GM06990 (cell line): ENCODE results near the gene PZP.
"Not testable (repeated sequence)": the region's sequence is repeated elsewhere in the genome, so short reads cannot be mapped to it uniquely, and the experiment has no call there.

Experiments used
- DNase-seq: peaks from one replicate; pipeline ENCODE4 v3.0.0-alpha.2; 2011; ENCODE audit not compliant: insufficient read length; ENCODE audit errors: extremely low read depth
- H3K27me3 ChIP-seq: replicated peaks from 2 replicates; pipeline ENCODE4 v1.6.0; 2011; ENCODE audit warnings: low read length; ENCODE audit not compliant: control insufficient read depth, insufficient read depth
- H3K36me3 ChIP-seq: 2 replicates; pipeline ENCODE4 v1.5.1; 2011; ENCODE audit warnings: low read length; ENCODE audit not compliant: control insufficient read depth, insufficient read depth
- H3K4me3 ChIP-seq: replicated peaks from 2 replicates; pipeline ENCODE4 v1.5.1; 2011; ENCODE audit warnings: low read depth, mild to moderate bottlenecking, control low read depth, low read length
- CTCF ChIP-seq: IDR thresholded peaks from 2 replicates; pipeline ENCODE4 v1.5.1; 2011; ENCODE audit warnings: low read length, control low read depth, mild to moderate bottlenecking, inconsistent platforms; ENCODE audit not compliant: insufficient read depth, poor library complexity, severe bottlenecking

The PZP gene

GRCh38 chr12:9252256-9252655, 44.1 kb upstream of the PZP start:
- H3K4me3 ChIP-seq = no peak overlapping the region
- no peak for DNase-seq
- no peak for TF ChIP-seq CTCF
- no peaks in the 10 kb centered on the region for H3K36me3 ChIP-seq
- H3K27me3 ChIP-seq = no peaks in the 10 kb centered on the region

GRCh38 chr12:9248435-9248834, 40.2 kb upstream of the PZP start:
- no peak for DNase-seq
- no peak for TF ChIP-seq CTCF
- no peaks in the 10 kb centered on the region for H3K27me3 ChIP-seq
- H3K4me3 ChIP-seq = no peak overlapping the region
- no peaks in the 10 kb centered on the region for H3K36me3 ChIP-seq

- H3K27me3 ChIP-seq = no peaks in the 10 kb centered on the region
- no peak overlapping the region for H3K4me3 ChIP-seq
- TF ChIP-seq CTCF = no peak
- peak; percentile 26 for DNase-seq
- H3K36me3 ChIP-seq = no peaks in the 10 kb centered on the region
Observed at GRCh38 chr12:9244894-9245293, 36.7 kb upstream of the PZP start.

GRCh38 chr12:9243999-9244649, 35.9 kb upstream of the PZP start:
- no peak for DNase-seq
- H3K27me3 ChIP-seq = no peaks in the 10 kb centered on the region
- TF ChIP-seq CTCF = no peak
- no peaks in the 10 kb centered on the region for H3K36me3 ChIP-seq
- H3K4me3 ChIP-seq = no peak overlapping the region

GRCh38 chr12:9241301-9241700, 33.1 kb upstream of the PZP start:
- H3K27me3 ChIP-seq = no peaks in the 10 kb centered on the region
- DNase-seq = no peak
- TF ChIP-seq CTCF = no peak

GRCh38 chr12:9240776-9241175, 32.6 kb upstream of the PZP start:
- Histone ChIP-seq H3K36me3 (no peaks in the 10 kb centered on the region), H3K4me3 (no peak overlapping the region), H3K27me3 (no peaks in the 10 kb centered on the region)
- no peak for DNase-seq
- no peak for TF ChIP-seq CTCF

More at GRCh38 chr12:9241301-9241700, 33.1 kb upstream of the PZP start:
- no peak overlapping the region for H3K4me3 ChIP-seq
- no peaks in the 10 kb centered on the region for H3K36me3 ChIP-seq

GRCh38 chr12:9240004-9240635, 31.9 kb upstream of the PZP start:
- peak; percentile 24 for DNase-seq
- not testable (repeated sequence) for H3K36me3 ChIP-seq, H3K27me3 ChIP-seq
- peak overlapping the region; percentile 39 for H3K4me3 ChIP-seq
